Gastrocnemius medialis (tissue), 4 donors: ENCODE results near the gene SLCO3A1. TPM values are rescaled to one million over a fixed set of nuclear protein-coding genes. Genes with fewer than 3 reads are reported as not detected.

Experiments used
- ATAC-seq, 2 donors: fragments of 150-250 bp; one replicate each; pipeline ENCODE4 v1.9.1; 2016
- DNase-seq, 2 donors: peaks; one replicate each; pipeline ENCODE4 v3.0.0-alpha.2; 2019
- H3K27ac ChIP-seq, 4 donors: fragments of 200-600 bp; sonication (generic); 1 replicate in 1 of 4; 2 replicates in 3 of 4; pipeline ENCODE4 v1.5.1; 2016 to 2018; ENCODE audit warnings: mild to moderate bottlenecking in 2 of 4, moderate library complexity in 1 of 4
- H3K27me3 ChIP-seq, 3 donors: fragments of 200-600 bp; sonication (generic) in 2 of 3; 1 replicate in 1 of 3; 2 replicates in 2 of 3; pipeline versions ENCODE4 v1.5.1 to v1.6.0; 2016 to 2019; ENCODE audit warnings: mild to moderate bottlenecking in 1 of 3, moderate library complexity in 1 of 3
- H3K36me3 ChIP-seq, 2 donors: fragments of 200-600 bp; sonication (generic) in 1 of 2; one replicate each; pipeline ENCODE4 v1.5.1; 2017 to 2018
- H3K4me1 ChIP-seq, 2 donors: fragments of 200-600 bp; sonication (generic) in 1 of 2; one replicate each; pipeline ENCODE4 v1.5.1; 2016 to 2017; ENCODE audit warnings: mild to moderate bottlenecking in 2 of 2
- H3K4me3 ChIP-seq, 4 donors: fragments of 200-600 bp; sonication (generic) in 3 of 4; 1 replicate in 1 of 4; 2 replicates in 3 of 4; pipeline ENCODE4 v1.5.1; 2016 to 2019; ENCODE audit warnings: mild to moderate bottlenecking in 2 of 4
- H3K9me3 ChIP-seq, 3 donors: fragments of 200-600 bp; sonication (generic) in 2 of 3; 1 replicate in 1 of 3; 2 replicates in 2 of 3; pipeline ENCODE4 v1.5.1; 2016 to 2019
- POLR2A ChIP-seq, 2 donors: fragments of 450-650 bp; IDR thresholded peaks; one replicate each; pipeline ENCODE4 v1.6.1; 2017; ENCODE audit warnings: antibody characterized with exemption in 2 of 2, mild to moderate bottlenecking in 2 of 2, moderate library complexity in 2 of 2
- in situ Hi-C, 4 donors: fragments of 200-750 bp; cut with MboI; loops; one replicate each; pipeline versions ENCODE4 v1.15.0 to v1.8.0; 2017; ENCODE audit warnings: low sequenced_read_pairs in 4 of 4
- intact Hi-C: fragments of 100-400 bp; cut with DNase I; formaldehyde crosslinking; loops from one replicate; pipeline ENCODE4 v1.15.1; 2023; ENCODE audit warnings: low total_unique reads
- total RNA-seq, 4 donors: library from RNA; depleted of rRNA; stranded (reverse); fragments of >200 nt; gene quantifications; one replicate each; pipeline versions ENCODE4 v1.1.0 to v1.2.3, GENCODE V29; 2016
- TF ChIP-seq, protein P1 (sequence below), 5 experiments: fragments of 450-650 bp in 3 of 5; fragments of 200-600 bp in 2 of 5; sonication (generic) in 2 of 5; IDR thresholded peaks in 4 of 5; conservative IDR thresholded peaks in 1 of 5; 1 replicate in 4 of 5; 2 replicates in 1 of 5; pipeline ENCODE4 v1.5.1; 2016 to 2019; ENCODE audit warnings: antibody characterized with exemption in 5 of 5, mild to moderate bottlenecking in 3 of 5, moderate library complexity in 3 of 5

The SLCO3A1 gene
- total RNA-seq, 4 donors from 2014 or later, result 1.3 to 3.6 (median 3.0) TPM

DNA sequence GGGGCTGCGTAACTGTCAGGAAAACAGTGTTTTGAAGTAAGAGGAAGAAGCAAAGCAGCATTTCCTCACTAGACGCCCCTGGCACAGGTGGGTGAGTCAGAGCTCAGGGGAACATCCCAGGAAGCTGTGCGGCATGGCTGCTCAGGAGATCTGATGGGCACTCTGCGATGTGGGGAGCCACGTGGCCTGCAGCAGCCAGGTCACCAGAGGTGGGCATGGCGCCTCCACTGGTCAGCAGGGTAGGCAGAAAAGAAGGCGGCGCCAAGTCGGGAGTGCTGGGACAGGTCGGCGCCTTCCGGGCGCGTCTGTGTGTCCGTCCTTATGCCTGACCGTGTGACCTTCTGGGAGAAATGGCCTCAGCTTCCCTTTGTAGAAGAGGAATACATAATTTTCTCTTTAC lies 290.3 kb downstream of the SLCO3A1 start:
- in situ Hi-C loops (no loop called here), intact Hi-C loops (no loop called here)
- H3K36me3 ChIP-seq, result no peaks in the 10 kb centered on the region
- H3K4me3 ChIP-seq, result no peak overlapping the region
- no peaks in the 10 kb centered on the region for H3K9me3 ChIP-seq
- TF ChIP-seq, protein P1, sequence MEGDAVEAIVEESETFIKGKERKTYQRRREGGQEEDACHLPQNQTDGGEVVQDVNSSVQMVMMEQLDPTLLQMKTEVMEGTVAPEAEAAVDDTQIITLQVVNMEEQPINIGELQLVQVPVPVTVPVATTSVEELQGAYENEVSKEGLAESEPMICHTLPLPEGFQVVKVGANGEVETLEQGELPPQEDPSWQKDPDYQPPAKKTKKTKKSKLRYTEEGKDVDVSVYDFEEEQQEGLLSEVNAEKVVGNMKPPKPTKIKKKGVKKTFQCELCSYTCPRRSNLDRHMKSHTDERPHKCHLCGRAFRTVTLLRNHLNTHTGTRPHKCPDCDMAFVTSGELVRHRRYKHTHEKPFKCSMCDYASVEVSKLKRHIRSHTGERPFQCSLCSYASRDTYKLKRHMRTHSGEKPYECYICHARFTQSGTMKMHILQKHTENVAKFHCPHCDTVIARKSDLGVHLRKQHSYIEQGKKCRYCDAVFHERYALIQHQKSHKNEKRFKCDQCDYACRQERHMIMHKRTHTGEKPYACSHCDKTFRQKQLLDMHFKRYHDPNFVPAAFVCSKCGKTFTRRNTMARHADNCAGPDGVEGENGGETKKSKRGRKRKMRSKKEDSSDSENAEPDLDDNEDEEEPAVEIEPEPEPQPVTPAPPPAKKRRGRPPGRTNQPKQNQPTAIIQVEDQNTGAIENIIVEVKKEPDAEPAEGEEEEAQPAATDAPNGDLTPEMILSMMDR (IDR thresholded peaks at IDR 0.05 in 4 of 5, conservative IDR thresholded peaks at IDR 0.05 in 1 of 5), result no peak
- no peak for TF ChIP-seq POLR2A (IDR thresholded peaks at IDR 0.05)
- DNase-seq (no peak), ATAC-seq (no peak)
- H3K27ac ChIP-seq, result no peak overlapping the region
- no peaks in the 10 kb centered on the region for H3K4me1 ChIP-seq
- no peaks in the 10 kb centered on the region for H3K27me3 ChIP-seq

DNA sequence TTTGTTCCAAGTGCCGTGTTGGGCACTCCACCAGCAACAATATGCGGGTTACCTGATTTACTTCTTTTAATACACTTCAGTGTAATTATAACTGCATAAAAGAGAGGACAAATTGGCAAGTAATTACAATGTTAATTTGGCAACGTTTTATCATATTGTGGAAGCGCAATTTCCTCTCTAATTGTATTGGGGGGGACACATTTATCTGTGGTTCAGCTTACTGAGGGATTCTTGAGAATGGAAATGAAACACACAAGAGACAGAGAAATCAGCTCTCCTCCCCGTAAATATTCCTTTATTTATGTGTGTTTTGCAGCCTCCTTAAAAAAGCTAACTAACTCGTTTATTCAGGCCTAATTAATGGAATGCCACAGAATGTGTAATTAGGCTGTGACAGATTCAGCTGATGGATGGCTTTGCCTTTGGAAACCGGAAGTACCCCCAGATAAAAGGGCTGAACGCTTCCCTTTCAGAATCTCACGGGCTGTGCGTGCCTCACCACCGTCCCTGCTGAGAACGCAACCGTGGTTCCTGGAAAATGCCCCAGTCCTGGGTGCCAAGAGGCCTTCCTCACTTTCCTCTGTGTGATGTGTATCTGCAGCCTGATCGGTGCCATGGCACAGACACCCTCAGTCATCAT lies 293.1 kb downstream of the SLCO3A1 start:
- H3K27me3 ChIP-seq, result no peaks in the 10 kb centered on the region
- in situ Hi-C loops, result no loop called here
- no peak overlapping the region for H3K4me3 ChIP-seq
- TF ChIP-seq POLR2A (IDR thresholded peaks at IDR 0.05), result no peak
- TF ChIP-seq, protein P1 (IDR thresholded peaks at IDR 0.05 in 4 of 5, conservative IDR thresholded peaks at IDR 0.05 in 1 of 5), result no peak
- no peak overlapping the region for H3K27ac ChIP-seq
- no peaks in the 10 kb centered on the region for H3K4me1 ChIP-seq
- no peaks in the 10 kb centered on the region for H3K36me3 ChIP-seq
- H3K9me3 ChIP-seq, result no peaks in the 10 kb centered on the region
- DNase-seq, result no peak
- ATAC-seq, result no peak
- intact Hi-C loops, result no loop called here

DNA sequence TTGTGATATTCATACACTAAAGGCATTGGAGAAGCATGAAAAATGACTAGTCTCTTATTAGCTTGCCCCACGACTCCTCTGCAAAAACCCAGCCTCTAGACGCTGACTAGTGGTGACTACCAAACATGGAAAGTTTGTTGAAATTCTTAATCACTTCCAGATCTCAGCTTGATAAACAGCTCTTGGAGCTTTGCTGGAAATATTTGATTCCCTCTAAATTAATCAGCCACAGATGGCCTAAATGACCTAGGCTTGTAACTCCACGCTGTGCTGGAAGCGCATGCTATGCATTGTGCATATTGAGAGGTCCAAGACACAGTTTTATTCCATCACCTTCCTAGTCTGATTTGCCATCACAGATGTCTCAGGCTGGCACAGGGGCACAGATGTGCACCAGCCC lies 295.5 kb downstream of the SLCO3A1 start:
- DNase-seq (no peak), ATAC-seq (no peak)
- no peaks in the 10 kb centered on the region for H3K9me3 ChIP-seq
- H3K27ac ChIP-seq, result no peak overlapping the region
- intact Hi-C loops (no loop called here), in situ Hi-C loops (no loop called here)
- no peaks in the 10 kb centered on the region for H3K36me3 ChIP-seq
- TF ChIP-seq POLR2A (IDR thresholded peaks at IDR 0.05), result no peak
- TF ChIP-seq, protein P1 (IDR thresholded peaks at IDR 0.05 in 4 of 5, conservative IDR thresholded peaks at IDR 0.05 in 1 of 5), result no peak
- H3K4me3 ChIP-seq, result no peak overlapping the region
- H3K27me3 ChIP-seq, result no peaks in the 10 kb centered on the region
- H3K4me1 ChIP-seq, result no peaks in the 10 kb centered on the region

DNA sequence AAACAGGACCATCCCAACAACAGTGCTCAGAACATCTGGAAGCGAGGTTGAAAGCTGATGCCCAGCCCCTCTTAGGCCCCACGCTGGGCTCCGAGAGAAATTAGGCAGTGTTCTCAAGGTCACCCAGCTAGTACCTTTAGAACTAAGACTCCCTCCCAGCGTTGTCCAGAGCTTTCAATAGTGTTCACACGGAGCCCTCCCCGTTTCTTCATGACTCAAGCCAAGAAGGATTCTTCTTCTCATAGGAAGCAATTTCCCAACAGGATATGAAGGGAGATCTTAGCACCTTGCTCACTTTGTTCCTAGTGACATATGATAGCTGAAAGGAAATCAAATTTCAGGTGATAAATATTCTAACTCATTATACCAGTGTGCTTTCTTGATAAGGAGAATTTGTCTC lies 296.0 kb downstream of the SLCO3A1 start:
- no peak for TF ChIP-seq POLR2A (IDR thresholded peaks at IDR 0.05)
- TF ChIP-seq, protein P1 (IDR thresholded peaks at IDR 0.05 in 4 of 5, conservative IDR thresholded peaks at IDR 0.05 in 1 of 5), result no peak
- in situ Hi-C loops, result no loop called here
- H3K9me3 ChIP-seq, result no peaks in the 10 kb centered on the region
- no peaks in the 10 kb centered on the region for H3K36me3 ChIP-seq
- intact Hi-C loops, result no loop called here
- DNase-seq, result no peak
- H3K27me3 ChIP-seq, result no peaks in the 10 kb centered on the region
- ATAC-seq, result no peak
- no peak overlapping the region for H3K27ac ChIP-seq
- no peak overlapping the region for H3K4me3 ChIP-seq
- H3K4me1 ChIP-seq, result no peaks in the 10 kb centered on the region

DNA sequence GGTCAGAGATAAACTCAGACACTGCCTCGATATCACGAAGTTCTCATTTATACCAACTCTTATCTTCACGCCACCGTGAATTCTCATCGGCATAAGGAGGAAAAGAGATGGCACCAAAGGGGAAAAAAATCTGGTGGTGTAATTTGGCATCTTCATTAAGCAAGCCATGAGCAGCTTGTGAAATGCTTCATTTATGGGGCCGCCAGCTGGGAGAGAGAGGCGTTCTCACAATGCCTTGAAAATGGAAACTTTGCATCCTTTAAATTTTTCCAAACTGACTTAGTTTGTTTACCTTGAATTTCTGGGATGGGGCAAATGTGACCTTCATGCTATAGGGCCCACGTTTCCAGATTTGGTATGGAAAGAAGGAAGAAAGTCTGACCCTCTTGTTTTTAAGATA lies 297.7 kb downstream of the SLCO3A1 start:
- TF ChIP-seq, protein P1 (IDR thresholded peaks at IDR 0.05 in 4 of 5, conservative IDR thresholded peaks at IDR 0.05 in 1 of 5), result no peak
- no peak for TF ChIP-seq POLR2A (IDR thresholded peaks at IDR 0.05)
- DNase-seq (no peak), ATAC-seq (no peak)
- Histone ChIP-seq H3K4me1 (no peaks in the 10 kb centered on the region), H3K27ac (no peak overlapping the region), H3K36me3 (no peaks in the 10 kb centered on the region), H3K4me3 (no peak overlapping the region), H3K9me3 (no peaks in the 10 kb centered on the region), H3K27me3 (no peaks in the 10 kb centered on the region)
- in situ Hi-C loops, result loop anchor here in 1 of 4 donors (25.0 kb wide), 1 partner anchor 111 kb away; no protein-coding TSS in a partner anchor
- intact Hi-C loops, result no loop called here
